HG02884 (cell line): ENCODE measurements around the gene MPZL3.
"Not testable (repeated sequence)": the region's sequence is repeated elsewhere in the genome, so short reads cannot be mapped to it uniquely, and the experiment has no call there.

ENCODE experiments used
- ATAC-seq: cut with Tn5 transposase; IDR thresholded peaks from one replicate; pipeline ENCODE4 v1.9.1; 2021; ENCODE audit warnings: mild to moderate bottlenecking, moderate library complexity; ENCODE audit not compliant: unreplicated experiment

Gene MPZL3

DNA sequence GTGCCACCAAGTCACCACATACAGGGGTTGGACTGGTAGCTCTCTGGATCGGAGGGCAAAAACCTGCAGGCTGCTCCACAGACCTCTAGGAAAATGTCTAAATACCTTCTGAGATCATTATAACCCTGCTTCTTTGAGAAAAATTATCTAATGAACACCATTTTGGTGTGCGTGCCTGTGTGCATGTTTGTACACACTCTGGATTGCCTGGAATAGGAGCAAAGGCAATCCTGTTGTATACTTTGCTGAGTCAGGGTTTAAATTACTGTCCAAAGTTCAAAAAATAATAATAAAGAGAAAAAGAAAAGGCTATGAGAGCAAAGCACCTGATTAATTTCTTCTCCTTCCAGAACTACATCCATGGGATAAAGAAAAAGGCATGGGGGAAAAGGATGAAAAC lies 38.4 kb downstream of the MPZL3 start:
- no peak for ATAC-seq

DNA sequence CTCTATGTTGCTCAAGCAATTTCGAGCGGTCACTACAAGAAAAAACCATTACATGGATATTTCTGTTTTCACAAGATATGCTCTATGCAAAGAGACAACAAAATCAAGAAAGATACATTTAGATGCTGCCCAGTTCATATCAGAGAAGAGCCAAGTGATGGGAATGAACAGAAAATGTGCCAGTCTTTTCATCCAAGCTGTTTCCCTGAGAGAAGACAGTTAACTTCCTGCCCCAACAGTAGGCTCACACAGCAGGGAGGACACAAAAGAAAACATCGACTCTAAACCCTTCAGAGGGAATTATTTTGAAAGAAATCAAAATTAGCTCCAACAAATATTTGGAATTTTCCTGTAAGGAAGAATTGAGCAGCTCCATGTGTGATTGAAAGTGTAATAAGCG lies 39.0 kb downstream of the MPZL3 start:
- no peak for ATAC-seq

DNA sequence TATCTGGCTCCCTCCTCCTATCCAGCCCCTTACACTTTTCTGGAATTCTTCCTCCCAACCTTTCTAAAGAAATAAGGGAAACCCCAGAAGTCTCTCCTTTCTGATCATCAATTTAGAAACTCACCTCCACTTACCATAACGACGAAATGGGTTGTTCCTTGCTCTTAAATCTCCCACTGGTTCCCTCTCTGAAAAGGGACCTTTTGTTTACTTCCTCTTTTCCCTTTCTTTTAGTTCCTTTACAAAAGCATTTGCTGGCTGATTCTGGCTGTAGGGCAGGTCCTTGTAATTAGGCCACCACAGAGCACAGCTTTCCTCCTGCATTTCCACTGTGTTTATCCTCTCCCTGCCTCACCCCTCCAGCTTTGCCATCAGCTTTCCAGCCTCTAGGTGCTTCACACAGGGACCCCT lies 39.4 kb downstream of the MPZL3 start:
- ATAC-seq, result no peak

DNA sequence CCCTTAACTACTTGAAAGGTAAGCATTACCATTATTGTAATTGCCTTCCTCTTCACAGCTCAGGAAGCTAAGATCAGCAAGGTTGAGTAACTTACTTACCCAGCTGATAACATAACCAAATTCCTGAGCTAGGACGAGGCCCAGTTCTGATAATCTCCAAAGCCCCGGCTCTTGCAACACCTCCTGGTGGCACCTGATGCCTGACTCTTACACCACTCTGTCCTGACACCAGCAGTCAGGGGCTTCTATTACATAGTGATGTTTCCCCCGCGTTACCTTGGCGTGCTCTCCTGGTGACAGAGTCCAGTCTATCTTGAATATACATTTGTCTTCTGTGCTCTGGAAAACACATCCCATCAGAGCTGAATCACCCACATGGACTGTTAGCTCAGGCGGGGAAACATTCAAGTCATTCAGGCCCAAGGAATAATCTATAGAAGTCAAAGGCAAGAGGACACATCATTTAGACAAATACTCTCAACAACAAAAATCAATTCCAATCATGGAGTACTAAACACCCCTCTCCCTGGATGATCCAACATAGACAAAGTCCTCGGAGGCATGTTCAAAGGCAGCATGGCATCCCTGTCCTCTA lies 39.9 kb downstream of the MPZL3 start:
- ATAC-seq, result no peak

GRCh38 chr11:118211006-118211405 lies 41.2 kb downstream of the MPZL3 start:
- no peak for ATAC-seq

DNA sequence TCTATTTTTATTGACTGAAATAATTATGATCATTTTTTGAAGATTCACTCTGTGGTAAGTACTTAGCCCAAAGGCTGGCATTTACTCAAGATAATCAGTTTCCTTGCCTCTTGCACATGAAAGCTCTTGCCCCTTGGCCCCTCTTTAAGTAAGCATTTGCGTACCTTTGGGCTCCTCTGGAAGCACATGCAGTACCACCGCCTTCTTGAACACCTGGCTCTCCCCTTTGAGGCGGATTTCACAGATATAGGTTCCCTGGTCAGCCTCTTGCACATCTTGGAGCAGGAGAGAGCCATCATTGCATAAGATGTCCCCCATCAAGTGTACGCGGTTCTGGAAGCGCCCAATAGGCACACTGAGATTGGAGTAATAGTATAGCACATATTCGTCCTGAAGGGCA lies 41.8 kb downstream of the MPZL3 start:
- ATAC-seq, result no peak

DNA sequence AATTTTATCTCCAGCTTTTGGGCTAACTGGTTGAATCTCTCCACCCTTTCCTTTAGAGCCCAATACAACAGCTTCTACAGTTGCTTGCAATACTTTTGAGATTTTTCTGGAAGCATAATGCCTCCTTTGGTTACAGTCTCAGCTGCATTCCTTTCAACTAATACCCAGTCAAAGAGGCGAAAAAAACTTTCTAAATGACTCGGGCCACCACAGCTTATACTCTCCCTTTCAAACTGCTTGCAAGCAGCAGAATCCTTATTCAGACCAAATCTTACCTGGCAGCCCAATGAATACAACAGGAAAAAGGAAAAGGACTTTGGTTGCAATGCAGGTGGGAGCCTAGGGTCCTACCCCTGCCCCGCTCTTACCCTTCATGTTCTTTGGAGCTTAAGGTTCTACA lies 43.1 kb downstream of the MPZL3 start:
- no peak for ATAC-seq

DNA sequence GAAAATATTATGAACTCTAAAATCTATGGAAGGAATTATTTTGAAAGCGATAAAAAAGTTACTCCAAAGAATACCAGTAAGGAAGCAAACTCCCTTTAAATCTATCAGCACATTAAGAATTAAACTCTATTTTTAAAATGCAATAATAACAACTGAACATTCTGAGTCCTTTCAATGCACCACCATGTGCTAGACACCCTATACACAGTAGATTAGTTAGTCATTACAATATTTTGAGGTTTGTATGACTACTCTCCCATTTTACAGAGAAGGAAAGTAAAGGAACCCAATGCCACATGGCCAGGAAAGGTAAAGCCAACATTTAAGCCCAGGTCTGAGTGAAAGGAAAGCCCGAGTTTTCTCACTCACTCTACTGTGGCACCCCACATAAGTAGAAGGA lies 45.1 kb downstream of the MPZL3 start:
- ATAC-seq, result no peak

- no peak for ATAC-seq
Observed at GRCh38 chr11:118206391-118207031, 45.7 kb downstream of the MPZL3 start.

DNA sequence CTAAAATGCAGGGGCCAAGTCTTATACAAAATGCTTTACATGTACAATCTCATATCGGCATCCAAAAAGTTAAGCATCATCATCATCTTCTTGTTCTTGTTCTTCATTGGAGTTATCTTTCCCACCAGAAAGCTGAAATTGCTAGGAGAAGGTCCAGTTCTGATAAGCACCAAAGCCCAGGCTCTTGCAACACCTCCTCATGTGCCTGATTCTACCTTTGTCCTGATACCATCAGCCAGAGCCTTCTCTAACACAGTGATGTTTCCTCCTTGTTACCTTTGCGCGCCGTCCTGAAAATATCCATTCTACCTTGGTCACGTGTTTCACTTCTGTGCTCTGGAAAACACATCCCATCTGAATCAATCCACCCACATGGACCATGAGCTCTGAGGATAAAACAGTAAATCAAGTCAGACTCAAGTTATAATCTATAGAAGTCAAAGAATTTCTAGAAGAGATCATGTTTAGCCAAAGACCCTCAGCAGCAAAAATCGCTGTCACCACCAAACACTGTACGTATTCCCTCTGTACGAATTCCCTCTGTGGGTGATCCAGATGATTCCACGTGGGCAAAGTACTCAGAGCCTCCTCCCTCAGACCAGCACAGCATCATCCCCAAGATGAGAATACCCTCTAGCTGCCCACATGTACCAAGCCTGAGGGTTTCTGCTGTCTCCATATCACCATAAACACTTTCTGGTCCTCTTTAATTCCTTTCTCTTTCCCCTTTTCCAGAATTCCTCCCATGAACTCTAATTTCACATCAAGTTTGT lies 46.4 kb downstream of the MPZL3 start:
- no peak for ATAC-seq

GRCh38 chr11:118202599-118203422 lies 49.4 kb downstream of the MPZL3 start:
- no peak for ATAC-seq

- no peak for ATAC-seq
Observed at GRCh38 chr11:118201966-118202365, 50.2 kb downstream of the MPZL3 start.

- no peak for ATAC-seq
Observed at GRCh38 chr11:118200901-118201680, 51.1 kb downstream of the MPZL3 start.

- no peak for ATAC-seq
Observed at GRCh38 chr11:118200497-118200896, 51.7 kb downstream of the MPZL3 start.

- ATAC-seq, result no peak
Observed at GRCh38 chr11:118199135-118199534, 53.0 kb downstream of the MPZL3 start.

DNA sequence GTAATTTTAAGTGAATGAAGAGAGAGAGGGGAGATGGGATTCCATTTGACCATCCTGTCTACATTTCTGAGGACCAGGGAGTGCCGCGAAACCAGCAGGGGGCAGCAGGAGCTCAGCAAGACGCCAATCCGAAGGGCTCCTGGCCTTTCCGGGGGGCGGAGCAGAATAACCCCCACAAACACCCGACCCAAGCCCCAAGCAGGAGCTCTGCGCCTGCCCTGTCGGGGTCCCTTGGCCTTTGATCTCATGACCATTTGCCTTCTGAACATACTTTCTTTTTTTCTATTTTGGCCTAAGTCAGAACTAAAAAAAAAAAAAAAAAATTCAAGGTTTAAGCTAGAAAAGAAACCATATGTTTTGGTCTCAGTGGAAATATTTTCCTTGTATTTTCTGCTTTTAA lies 53.8 kb downstream of the MPZL3 start:
- no peak for ATAC-seq

GRCh38 chr11:118194835-118195627 lies 57.1 kb downstream of the MPZL3 start:
- no peak for ATAC-seq

GRCh38 chr11:118193910-118194566 lies 58.1 kb downstream of the MPZL3 start:
- ATAC-seq, result no peak

DNA sequence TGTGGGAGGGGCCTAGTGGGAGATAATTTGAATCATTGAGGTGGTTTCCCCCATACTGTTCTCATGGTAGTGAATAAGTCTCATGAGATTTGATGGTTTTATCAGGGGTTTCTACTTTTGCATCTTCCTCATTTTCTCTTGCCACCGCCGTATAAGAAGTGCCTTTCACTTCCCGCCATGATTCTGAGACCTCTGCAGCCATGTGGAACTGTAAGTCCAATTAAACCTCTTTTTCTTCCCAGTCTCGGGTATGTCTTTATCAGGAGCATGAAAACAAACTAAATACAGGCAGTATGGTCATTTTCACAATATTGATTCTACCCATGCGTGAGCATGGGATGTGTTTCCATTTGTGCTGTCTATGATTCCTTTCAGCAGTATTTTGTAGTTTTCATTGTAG lies 59.3 kb downstream of the MPZL3 start:
- ATAC-seq, result not testable (repeated sequence)
